ENCODE results near the gene PIGQ. TPM values are rescaled to one million over a fixed set of nuclear protein-coding genes. Genes with fewer than 3 reads are reported as not detected.
A peak's percentile ranks its signal among the peaks of the same experiment; 100 is the strongest.

PIGQ gene
- total and polyA plus RNA-seq, 2 of the 13 experiments (the other 11 are each of a cell fraction or from before 2014, with no cell fraction given): 7.7 to 19.7 TPM

DNA sequence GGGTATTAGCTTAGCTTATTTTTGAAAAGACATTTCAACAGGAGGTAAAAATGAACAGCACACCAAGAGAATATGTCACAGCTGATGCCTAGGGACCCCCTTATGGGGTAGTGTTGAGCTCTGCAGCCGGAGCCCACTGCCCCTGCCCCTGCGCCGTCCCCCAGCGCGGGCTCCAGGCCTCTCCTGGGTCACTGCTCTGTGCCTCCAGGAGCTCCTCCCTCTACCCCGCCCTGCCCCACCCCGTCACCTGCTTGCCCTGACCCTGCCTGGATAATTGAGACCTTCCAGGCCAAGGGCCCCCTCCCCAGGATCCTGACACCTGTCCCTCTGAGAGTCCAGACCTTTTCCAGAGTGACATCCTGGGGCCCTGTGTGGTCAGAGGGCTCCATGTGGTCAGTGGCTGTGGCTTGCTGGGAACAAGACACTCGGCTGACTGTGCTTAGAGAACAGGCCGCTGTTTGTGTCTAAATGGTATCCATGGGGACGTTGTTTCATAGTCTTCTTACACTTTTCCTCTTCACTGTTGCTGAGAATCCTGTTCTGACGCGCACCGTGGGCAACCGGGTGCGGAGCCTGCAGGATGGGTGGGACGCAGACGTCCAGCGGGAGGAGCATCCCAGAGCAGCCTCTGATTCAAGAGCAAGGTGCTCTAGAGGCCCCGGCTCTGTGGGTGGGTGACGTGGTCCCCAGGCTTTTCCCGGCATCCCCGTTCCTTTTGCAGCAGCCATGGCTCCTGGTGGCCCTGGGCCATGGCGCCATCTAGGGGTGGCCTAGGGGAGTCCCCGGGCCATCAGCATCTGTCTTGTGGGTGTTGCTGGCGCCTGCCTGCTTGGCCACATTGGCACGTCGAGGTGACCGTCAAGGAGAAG, 41.0 kb downstream of the PIGQ start (continued):
- TF ChIP-seq ZNF660 (CRISPR knock-in tag; IDR thresholded peaks at IDR 0.05; ENCODE audit: borderline replicate concordance, low read depth) (no peak), SMAD9 (CRISPR knock-in tag; IDR thresholded peaks at IDR 0.05) (no peak), ZFX (CRISPR knock-in tag; IDR thresholded peaks at IDR 0.05; ENCODE audit: low read depth) (peak; percentile 39; the same call in 1 of the 2 replicates), SRSF4 (IDR thresholded peaks at IDR 0.05; ENCODE audit: low read depth, low read length, poor library complexity, severe bottlenecking) (no peak), ZNF724P (CRISPR knock-in tag; IDR thresholded peaks at IDR 0.05; ENCODE audit: borderline replicate concordance) (no peak), TCF7L2 (IDR thresholded peaks at IDR 0.05; ENCODE audit: low read depth, low read length) (no peak), GABPB1 (CRISPR knock-in tag; IDR thresholded peaks at IDR 0.05) (peak; percentile 60), DMAP1 (CRISPR knock-in tag; IDR thresholded peaks at IDR 0.05) (peak; percentile 37; the same call in 1 of the 2 replicates), IRF2 (CRISPR knock-in tag; IDR thresholded peaks at IDR 0.05) (peak; percentile 55; the same call in 1 of the 2 replicates), TARDBP (CRISPR knock-in tag; IDR thresholded peaks at IDR 0.05) (peak; percentile 78), CC2D1A (CRISPR knock-in tag; IDR thresholded peaks at IDR 0.05) (no peak), PRPF4 (IDR thresholded peaks at IDR 0.05; ENCODE audit: low read depth, low read length, poor library complexity, severe bottlenecking) (no peak), MATR3 (CRISPR knock-in tag; IDR thresholded peaks at IDR 0.05) (no peak), ZFP1 (CRISPR knock-in tag; IDR thresholded peaks at IDR 0.05) (no peak)
- TF ChIP-seq, protein P1, sequence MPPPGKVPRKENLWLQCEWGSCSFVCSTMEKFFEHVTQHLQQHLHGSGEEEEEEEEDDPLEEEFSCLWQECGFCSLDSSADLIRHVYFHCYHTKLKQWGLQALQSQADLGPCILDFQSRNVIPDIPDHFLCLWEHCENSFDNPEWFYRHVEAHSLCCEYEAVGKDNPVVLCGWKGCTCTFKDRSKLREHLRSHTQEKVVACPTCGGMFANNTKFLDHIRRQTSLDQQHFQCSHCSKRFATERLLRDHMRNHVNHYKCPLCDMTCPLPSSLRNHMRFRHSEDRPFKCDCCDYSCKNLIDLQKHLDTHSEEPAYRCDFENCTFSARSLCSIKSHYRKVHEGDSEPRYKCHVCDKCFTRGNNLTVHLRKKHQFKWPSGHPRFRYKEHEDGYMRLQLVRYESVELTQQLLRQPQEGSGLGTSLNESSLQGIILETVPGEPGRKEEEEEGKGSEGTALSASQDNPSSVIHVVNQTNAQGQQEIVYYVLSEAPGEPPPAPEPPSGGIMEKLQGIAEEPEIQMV (CRISPR knock-in tag; IDR thresholded peaks at IDR 0.05; ENCODE audit: low read depth): no peak
- TF ChIP-seq, protein P2, sequence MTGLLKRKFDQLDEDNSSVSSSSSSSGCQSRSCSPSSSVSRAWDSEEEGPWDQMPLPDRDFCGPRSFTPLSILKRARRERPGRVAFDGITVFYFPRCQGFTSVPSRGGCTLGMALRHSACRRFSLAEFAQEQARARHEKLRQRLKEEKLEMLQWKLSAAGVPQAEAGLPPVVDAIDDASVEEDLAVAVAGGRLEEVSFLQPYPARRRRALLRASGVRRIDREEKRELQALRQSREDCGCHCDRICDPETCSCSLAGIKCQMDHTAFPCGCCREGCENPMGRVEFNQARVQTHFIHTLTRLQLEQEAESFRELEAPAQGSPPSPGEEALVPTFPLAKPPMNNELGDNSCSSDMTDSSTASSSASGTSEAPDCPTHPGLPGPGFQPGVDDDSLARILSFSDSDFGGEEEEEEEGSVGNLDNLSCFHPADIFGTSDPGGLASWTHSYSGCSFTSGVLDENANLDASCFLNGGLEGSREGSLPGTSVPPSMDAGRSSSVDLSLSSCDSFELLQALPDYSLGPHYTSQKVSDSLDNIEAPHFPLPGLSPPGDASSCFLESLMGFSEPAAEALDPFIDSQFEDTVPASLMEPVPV (CRISPR knock-in tag; IDR thresholded peaks at IDR 0.05): 0 out of 2 replicates have a peak, but pooled peaks have one; percentile 43
- TF ChIP-seq, protein P3, sequence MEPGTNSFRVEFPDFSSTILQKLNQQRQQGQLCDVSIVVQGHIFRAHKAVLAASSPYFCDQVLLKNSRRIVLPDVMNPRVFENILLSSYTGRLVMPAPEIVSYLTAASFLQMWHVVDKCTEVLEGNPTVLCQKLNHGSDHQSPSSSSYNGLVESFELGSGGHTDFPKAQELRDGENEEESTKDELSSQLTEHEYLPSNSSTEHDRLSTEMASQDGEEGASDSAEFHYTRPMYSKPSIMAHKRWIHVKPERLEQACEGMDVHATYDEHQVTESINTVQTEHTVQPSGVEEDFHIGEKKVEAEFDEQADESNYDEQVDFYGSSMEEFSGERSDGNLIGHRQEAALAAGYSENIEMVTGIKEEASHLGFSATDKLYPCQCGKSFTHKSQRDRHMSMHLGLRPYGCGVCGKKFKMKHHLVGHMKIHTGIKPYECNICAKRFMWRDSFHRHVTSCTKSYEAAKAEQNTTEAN (CRISPR knock-in tag; conservative IDR thresholded peaks at IDR 0.05): no peak
- TF ChIP-seq, protein P4, sequence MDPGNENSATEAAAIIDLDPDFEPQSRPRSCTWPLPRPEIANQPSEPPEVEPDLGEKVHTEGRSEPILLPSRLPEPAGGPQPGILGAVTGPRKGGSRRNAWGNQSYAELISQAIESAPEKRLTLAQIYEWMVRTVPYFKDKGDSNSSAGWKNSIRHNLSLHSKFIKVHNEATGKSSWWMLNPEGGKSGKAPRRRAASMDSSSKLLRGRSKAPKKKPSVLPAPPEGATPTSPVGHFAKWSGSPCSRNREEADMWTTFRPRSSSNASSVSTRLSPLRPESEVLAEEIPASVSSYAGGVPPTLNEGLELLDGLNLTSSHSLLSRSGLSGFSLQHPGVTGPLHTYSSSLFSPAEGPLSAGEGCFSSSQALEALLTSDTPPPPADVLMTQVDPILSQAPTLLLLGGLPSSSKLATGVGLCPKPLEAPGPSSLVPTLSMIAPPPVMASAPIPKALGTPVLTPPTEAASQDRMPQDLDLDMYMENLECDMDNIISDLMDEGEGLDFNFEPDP (CRISPR knock-in tag; conservative IDR thresholded peaks at IDR 0.05): no peak
- TF ChIP-seq, protein P5, sequence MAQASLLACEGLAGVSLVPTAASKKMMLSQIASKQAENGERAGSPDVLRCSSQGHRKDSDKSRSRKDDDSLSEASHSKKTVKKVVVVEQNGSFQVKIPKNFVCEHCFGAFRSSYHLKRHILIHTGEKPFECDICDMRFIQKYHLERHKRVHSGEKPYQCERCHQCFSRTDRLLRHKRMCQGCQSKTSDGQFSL (CRISPR knock-in tag; IDR thresholded peaks at IDR 0.05): no peak

All from HepG2 (cell line).